ENCODE measurements around the gene CGREF1. TPM values are rescaled to one million over a fixed set of nuclear protein-coding genes. Genes with fewer than 3 reads are reported as not detected.

Gene CGREF1
- total and polyA plus RNA-seq, 7 experiments from 2014 or later: 0.34 to 3.5 (median 0.52) TPM; not detected in 1

GRCh38 chr2:27158468-27158867 lies 39.5 kb upstream of the CGREF1 start:
- Histone ChIP-seq H3K27ac (ENCODE audit: low read depth, low read length) (no peak overlapping the region), H3K36me3 (ENCODE audit: control insufficient read depth in 2 of 3, insufficient read depth in 3 of 3, low read length in 3 of 3) (no peaks in the 10 kb centered on the region), H3K4me3 (ENCODE audit: low read length) (no peak overlapping the region), H3K4me1 (ENCODE audit: control insufficient read depth in 2 of 2, insufficient read depth in 2 of 2, low read length in 2 of 2) (no peaks in the 10 kb centered on the region), H3K27me3 (ENCODE audit: control insufficient read depth in 2 of 2, insufficient read depth in 2 of 2, low read length in 2 of 2) (no peaks in the 10 kb centered on the region), H3K9me3 (ENCODE audit: control insufficient read depth in 2 of 3, low read length in 3 of 3) (no peaks in the 10 kb centered on the region)
- peaks cover 0 to 8% (median 0%) of the 10 kb centered on the region in 5 donors for H3K27me3 Mint-ChIP-seq
- ATAC-seq (no peak), DNase-seq (no peak)
- POLR2A ChIA-PET: no interaction called here
- H3K4me1 Mint-ChIP-seq: no peaks in the 10 kb centered on the region
- intact Hi-C loops (cut with micrococcal nuclease): no loop called here
- H3K27ac Mint-ChIP-seq: no peak overlapping the region
- CTCF ChIA-PET: no interaction called here
- no peak overlapping the region for H3K4me3 Mint-ChIP-seq
- H3K36me3 Mint-ChIP-seq: no peaks in the 10 kb centered on the region
- H3K9me3 Mint-ChIP-seq: no peaks in the 10 kb centered on the region

DNA sequence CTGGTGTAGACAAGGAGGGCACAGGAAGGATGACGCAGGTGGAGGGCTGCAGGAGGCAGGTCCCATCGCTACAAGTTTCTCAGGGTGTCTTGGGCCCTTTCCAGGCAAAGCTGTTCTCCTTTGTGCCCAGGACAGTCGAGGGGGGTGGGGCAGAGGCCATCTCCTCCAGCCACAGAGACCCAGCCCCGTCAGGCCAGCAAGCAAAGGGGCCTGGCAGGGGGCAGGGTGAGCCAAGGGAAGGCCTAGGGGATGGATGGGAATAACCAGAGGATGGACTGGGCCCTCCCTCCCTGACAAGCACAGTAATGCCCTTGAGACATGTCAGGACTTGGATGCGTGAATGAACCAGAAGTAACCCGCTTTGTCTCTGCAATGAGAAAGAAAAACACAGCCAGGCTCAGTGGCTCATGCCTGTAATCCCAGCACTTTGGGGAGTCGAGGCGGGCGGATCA lies 36.2 kb upstream of the CGREF1 start:
- H3K4me3 ChIP-seq (ENCODE audit: low read length): no peak overlapping the region
- H3K27ac Mint-ChIP-seq: no peak overlapping the region
- H3K4me1 Mint-ChIP-seq: no peaks in the 10 kb centered on the region
- no peaks in the 10 kb centered on the region for H3K9me3 ChIP-seq (ENCODE audit: control insufficient read depth in 2 of 3, low read length in 3 of 3)
- intact Hi-C loops (cut with micrococcal nuclease): no loop called here
- peaks cover 0 to 8% (median 0%) of the 10 kb centered on the region in 5 donors for H3K27me3 Mint-ChIP-seq
- H3K27ac ChIP-seq (ENCODE audit: low read depth, low read length): no peak overlapping the region
- CTCF ChIA-PET: no interaction called here
- H3K36me3 Mint-ChIP-seq: no peaks in the 10 kb centered on the region
- no peaks in the 10 kb centered on the region for H3K36me3 ChIP-seq (ENCODE audit: control insufficient read depth in 2 of 3, insufficient read depth in 3 of 3, low read length in 3 of 3)
- ATAC-seq (no peak), DNase-seq (no peak)
- POLR2A ChIA-PET: no interaction called here
- H3K4me3 Mint-ChIP-seq: no peak overlapping the region
- no peaks in the 10 kb centered on the region for H3K9me3 Mint-ChIP-seq
- no peaks in the 10 kb centered on the region for H3K27me3 ChIP-seq (ENCODE audit: control insufficient read depth in 2 of 2, insufficient read depth in 2 of 2, low read length in 2 of 2)
- H3K4me1 ChIP-seq (ENCODE audit: control insufficient read depth in 2 of 2, insufficient read depth in 2 of 2, low read length in 2 of 2): no peaks in the 10 kb centered on the region

DNA sequence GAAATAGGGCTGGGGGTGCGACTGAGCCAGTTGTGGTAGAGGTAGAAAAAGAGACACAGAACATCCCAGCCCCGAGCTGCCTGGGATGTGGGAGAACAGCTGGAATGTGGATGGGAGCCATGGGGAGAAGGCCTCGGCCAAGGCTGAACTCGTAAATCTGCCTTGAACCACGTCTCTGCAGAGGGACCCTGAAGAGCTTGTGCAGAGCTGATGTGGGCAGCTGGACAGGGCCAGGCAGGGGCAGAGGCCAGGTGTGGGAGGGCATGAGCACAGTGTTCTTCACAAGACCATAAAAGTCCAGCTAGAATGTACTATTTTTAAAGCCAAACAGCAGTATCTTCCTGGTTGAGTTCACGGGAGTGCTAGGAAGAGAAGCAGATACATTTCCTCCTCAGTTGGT lies 35.6 kb upstream of the CGREF1 start:
- Mint-ChIP-seq H3K27ac (no peak overlapping the region), H3K36me3 (no peaks in the 10 kb centered on the region), H3K9me3 (no peaks in the 10 kb centered on the region), H3K4me1 (no peaks in the 10 kb centered on the region), H3K4me3 (no peak overlapping the region), H3K27me3 (peaks cover 0 to 8% (median 0%) of the 10 kb centered on the region in 5 donors)
- no peak overlapping the region for H3K27ac ChIP-seq (ENCODE audit: low read depth, low read length)
- no peak for ATAC-seq
- no peak overlapping the region for H3K4me3 ChIP-seq (ENCODE audit: low read length)
- H3K9me3 ChIP-seq (ENCODE audit: control insufficient read depth in 2 of 3, low read length in 3 of 3): no peaks in the 10 kb centered on the region
- H3K36me3 ChIP-seq (ENCODE audit: control insufficient read depth in 2 of 3, insufficient read depth in 3 of 3, low read length in 3 of 3): no peaks in the 10 kb centered on the region
- intact Hi-C loops (cut with micrococcal nuclease): no loop called here
- H3K27me3 ChIP-seq (ENCODE audit: control insufficient read depth in 2 of 2, insufficient read depth in 2 of 2, low read length in 2 of 2): no peaks in the 10 kb centered on the region
- ChIA-PET POLR2A (no interaction called here), CTCF (no interaction called here)
- no peaks in the 10 kb centered on the region for H3K4me1 ChIP-seq (ENCODE audit: control insufficient read depth in 2 of 2, insufficient read depth in 2 of 2, low read length in 2 of 2)
- DNase-seq: no peak

GRCh38 chr2:27152796-27153464 lies 34.0 kb upstream of the CGREF1 start:
- Histone ChIP-seq H3K27ac (ENCODE audit: low read depth, low read length) (no peak overlapping the region), H3K4me3 (ENCODE audit: low read length) (no peak overlapping the region), H3K4me1 (ENCODE audit: control insufficient read depth in 2 of 2, insufficient read depth in 2 of 2, low read length in 2 of 2) (no peaks in the 10 kb centered on the region), H3K9me3 (ENCODE audit: control insufficient read depth in 2 of 3, low read length in 3 of 3) (no peaks in the 10 kb centered on the region), H3K36me3 (ENCODE audit: control insufficient read depth in 2 of 3, insufficient read depth in 3 of 3, low read length in 3 of 3) (no peaks in the 10 kb centered on the region), H3K27me3 (ENCODE audit: control insufficient read depth in 2 of 2, insufficient read depth in 2 of 2, low read length in 2 of 2) (no peaks in the 10 kb centered on the region)
- ChIA-PET POLR2A (no interaction called here), CTCF (no interaction called here)
- Mint-ChIP-seq H3K4me1 (no peaks in the 10 kb centered on the region), H3K36me3 (no peaks in the 10 kb centered on the region), H3K9me3 (no peaks in the 10 kb centered on the region), H3K27ac (no peak overlapping the region), H3K4me3 (no peak overlapping the region), H3K27me3 (peaks cover 0 to 6% (median under 1%) of the 10 kb centered on the region in 5 donors)
- no peak for DNase-seq
- intact Hi-C loops (cut with micrococcal nuclease): no loop called here
- no peak for ATAC-seq

- CTCF ChIA-PET: interaction anchor here (1.6 kb wide), 1 partner anchor 14 kb away, joined by 3 read pairs; no protein-coding TSS in a partner anchor
- no peak overlapping the region for H3K27ac Mint-ChIP-seq
- no peaks in the 10 kb centered on the region for H3K36me3 Mint-ChIP-seq
These were observed 33.3 kb upstream of the CGREF1 start for GRCh38 chr2:27152102-27152795.

GRCh38 chr2:27150639-27151230 lies 31.8 kb upstream of the CGREF1 start:
- ChIA-PET CTCF (interaction anchor here (1.6 kb wide), 1 partner anchor 16 kb away, joined by 3 read pairs; no protein-coding TSS in a partner anchor), POLR2A (no interaction called here)
- Histone ChIP-seq H3K27ac (ENCODE audit: low read depth, low read length) (no peak overlapping the region), H3K4me1 (ENCODE audit: control insufficient read depth in 2 of 2, insufficient read depth in 2 of 2, low read length in 2 of 2) (no peaks in the 10 kb centered on the region), H3K4me3 (ENCODE audit: low read length) (no peak overlapping the region), H3K27me3 (ENCODE audit: control insufficient read depth in 2 of 2, insufficient read depth in 2 of 2, low read length in 2 of 2) (no peaks in the 10 kb centered on the region), H3K36me3 (ENCODE audit: control insufficient read depth in 2 of 3, insufficient read depth in 3 of 3, low read length in 3 of 3) (no peaks in the 10 kb centered on the region), H3K9me3 (ENCODE audit: control insufficient read depth in 2 of 3, low read length in 3 of 3) (no peaks in the 10 kb centered on the region)
- intact Hi-C loops (cut with micrococcal nuclease): no loop called here
- peaks cover 0 to 13% (median 4%) of the 10 kb centered on the region in 5 donors for H3K27me3 Mint-ChIP-seq
- no peak overlapping the region for H3K4me3 Mint-ChIP-seq
- DNase-seq (no peak), ATAC-seq (no peak)
- H3K36me3 Mint-ChIP-seq: no peaks in the 10 kb centered on the region
- no peak overlapping the region for H3K27ac Mint-ChIP-seq
- H3K9me3 Mint-ChIP-seq: no peaks in the 10 kb centered on the region
- H3K4me1 Mint-ChIP-seq: no peaks in the 10 kb centered on the region

More at GRCh38 chr2:27152102-27152795, 33.3 kb upstream of the CGREF1 start:
- intact Hi-C loops (cut with micrococcal nuclease): no loop called here
- no peaks in the 10 kb centered on the region for H3K36me3 ChIP-seq (ENCODE audit: control insufficient read depth in 2 of 3, insufficient read depth in 3 of 3, low read length in 3 of 3)
- Mint-ChIP-seq H3K9me3 (no peaks in the 10 kb centered on the region), H3K4me3 (no peak overlapping the region), H3K4me1 (no peaks in the 10 kb centered on the region), H3K27me3 (peaks cover 0 to 9% (median 4%) of the 10 kb centered on the region in 5 donors)
- no peak overlapping the region for H3K27ac ChIP-seq (ENCODE audit: low read depth, low read length)
- no peaks in the 10 kb centered on the region for H3K4me1 ChIP-seq (ENCODE audit: control insufficient read depth in 2 of 2, insufficient read depth in 2 of 2, low read length in 2 of 2)
- no peak overlapping the region for H3K4me3 ChIP-seq (ENCODE audit: low read length)
- DNase-seq (no peak), ATAC-seq (no peak)
- no peaks in the 10 kb centered on the region for H3K9me3 ChIP-seq (ENCODE audit: control insufficient read depth in 2 of 3, low read length in 3 of 3)
- POLR2A ChIA-PET: no interaction called here
- no peaks in the 10 kb centered on the region for H3K27me3 ChIP-seq (ENCODE audit: control insufficient read depth in 2 of 2, insufficient read depth in 2 of 2, low read length in 2 of 2)

Data from naive thymus-derived CD4-positive, alpha-beta T cell (primary cell).